Colonic mucosa (tissue), 4 donors: Measurements from ENCODE around the gene DLST. TPM values are rescaled to one million over a fixed set of nuclear protein-coding genes. Genes with fewer than 3 reads are reported as not detected.

Experiments
- DNase-seq: peaks from one replicate; pipeline ENCODE4 v3.0.0-alpha.2; 2020
- H3K27ac ChIP-seq: fragments of 200-600 bp; one replicate; pipeline ENCODE4 v1.8.0; 2021
- H3K27me3 ChIP-seq: fragments of 200-600 bp; one replicate; pipeline ENCODE4 v1.8.0; 2021
- H3K36me3 ChIP-seq: fragments of 200-600 bp; one replicate; pipeline ENCODE4 v1.8.0; 2021
- H3K4me1 ChIP-seq: fragments of 200-600 bp; one replicate; pipeline ENCODE4 v1.8.0; 2021; ENCODE audit warnings: mild to moderate bottlenecking
- H3K4me3 ChIP-seq: fragments of 200-600 bp; one replicate; pipeline ENCODE4 v1.8.0; 2021
- H3K9ac ChIP-seq, 2 donors: one replicate each; pipeline ENCODE4 v1.7.0; 2013; ENCODE audit warnings: control low read depth in 2 of 2, low read depth in 2 of 2, low read length in 2 of 2
- H3K9me3 ChIP-seq: fragments of 200-600 bp; one replicate; pipeline ENCODE4 v1.8.0; 2021
- CTCF ChIP-seq: fragments of 200-600 bp; IDR thresholded peaks from one replicate; pipeline ENCODE4 v1.8.0; 2022; ENCODE audit warnings: antibody characterized with exemption, mild to moderate bottlenecking
- intact Hi-C: fragments of 100-400 bp; cut with DNase I; formaldehyde crosslinking; loops from one replicate; pipeline ENCODE4 v1.14.1; 2022
- total RNA-seq, 2 donors: library from RNA; stranded (reverse); fragmentation: NEBNext Ultra II Directional in 1 of 2; extraction: Animal tissue kit (Norgen Biotek cat#: 25700) in 1 of 2; gene quantifications; one replicate each; pipeline ENCODE4 v1.2.1, GENCODE V29; 2021
- donor health status: healthy.
- donor health status: DM: no; HTN: no; CAD: no.
- donor health status: DM: no; HTN: no; CAD: no.

The DLST gene
- total RNA-seq, 2 donors from 2014 or later = 148 to 149 TPM

DNA sequence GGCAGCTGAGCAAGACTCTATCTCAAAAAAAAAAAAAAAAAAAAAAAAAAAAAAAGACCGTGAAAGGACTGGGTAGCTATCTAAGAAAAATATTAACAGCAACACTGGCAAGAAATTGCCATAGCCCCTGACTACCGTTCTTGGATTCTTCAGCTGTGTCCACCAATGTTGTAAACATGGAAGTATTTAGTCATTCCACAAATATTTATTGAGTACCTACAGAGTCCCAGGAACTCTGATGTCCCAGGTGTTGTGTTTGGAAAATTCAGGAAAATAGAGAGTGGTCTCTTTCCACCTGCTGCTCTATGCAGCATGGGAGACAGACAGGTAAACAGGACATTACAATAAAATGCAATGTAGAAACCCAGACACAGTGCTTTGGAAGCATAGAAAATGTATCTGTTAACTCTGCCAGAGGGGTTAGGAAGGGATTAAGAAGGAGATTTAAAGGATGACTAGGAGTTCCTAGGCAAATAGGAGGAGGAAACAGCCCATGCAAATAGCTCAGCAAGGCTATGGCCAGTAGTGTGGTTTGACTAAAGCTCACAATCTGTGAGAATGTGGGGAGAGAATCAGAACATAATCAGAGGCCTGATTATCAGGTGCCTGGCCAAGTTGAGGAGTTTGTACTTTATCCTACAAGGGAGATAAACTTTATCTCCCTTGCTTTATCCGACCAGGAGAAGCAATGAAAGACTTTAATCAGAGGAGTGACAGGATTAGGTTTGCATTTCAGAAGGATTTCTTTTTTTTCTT is 2.1 kb upstream of the DLST start:
- TF ChIP-seq CTCF = no peak
- DNase-seq = no peak
- Histone ChIP-seq H3K9ac (no peak overlapping the region), H3K36me3 (no peaks in the 10 kb centered on the region), H3K27ac (no peak overlapping the region), H3K27me3 (no peaks in the 10 kb centered on the region), H3K4me3 (no peak overlapping the region), H3K9me3 (no peaks in the 10 kb centered on the region), H3K4me1 (peaks cover 10% of the 10 kb centered on the region)
- intact Hi-C loops = no loop called here

- Histone ChIP-seq H3K4me1 (peaks cover 10% of the 10 kb centered on the region), H3K4me3 (peak overlapping the region; percentile 87), H3K36me3 (no peaks in the 10 kb centered on the region), H3K9me3 (no peaks in the 10 kb centered on the region), H3K27ac (peak overlapping the region; percentile 97), H3K27me3 (no peaks in the 10 kb centered on the region), H3K9ac (peak overlapping the region; percentile 98 to 99)
- TF ChIP-seq CTCF = no peak
- DNase-seq = peak; percentile 62
- intact Hi-C loops = no loop called here
Measured at GRCh38 chr14:74882103-74882920, 596 bp downstream of the DLST start.

GRCh38 chr14:74886001-74886400 is 4.3 kb downstream of the DLST start:
- H3K4me1 ChIP-seq = peaks cover 10% of the 10 kb centered on the region
- no peaks in the 10 kb centered on the region for H3K27me3 ChIP-seq
- no peak overlapping the region for H3K9ac ChIP-seq
- intact Hi-C loops = no loop called here
- no peak overlapping the region for H3K4me3 ChIP-seq
- no peak for TF ChIP-seq CTCF
- no peaks in the 10 kb centered on the region for H3K9me3 ChIP-seq
- no peak overlapping the region for H3K27ac ChIP-seq
- H3K36me3 ChIP-seq = peaks cover 6% of the 10 kb centered on the region
- no peak for DNase-seq

DNA sequence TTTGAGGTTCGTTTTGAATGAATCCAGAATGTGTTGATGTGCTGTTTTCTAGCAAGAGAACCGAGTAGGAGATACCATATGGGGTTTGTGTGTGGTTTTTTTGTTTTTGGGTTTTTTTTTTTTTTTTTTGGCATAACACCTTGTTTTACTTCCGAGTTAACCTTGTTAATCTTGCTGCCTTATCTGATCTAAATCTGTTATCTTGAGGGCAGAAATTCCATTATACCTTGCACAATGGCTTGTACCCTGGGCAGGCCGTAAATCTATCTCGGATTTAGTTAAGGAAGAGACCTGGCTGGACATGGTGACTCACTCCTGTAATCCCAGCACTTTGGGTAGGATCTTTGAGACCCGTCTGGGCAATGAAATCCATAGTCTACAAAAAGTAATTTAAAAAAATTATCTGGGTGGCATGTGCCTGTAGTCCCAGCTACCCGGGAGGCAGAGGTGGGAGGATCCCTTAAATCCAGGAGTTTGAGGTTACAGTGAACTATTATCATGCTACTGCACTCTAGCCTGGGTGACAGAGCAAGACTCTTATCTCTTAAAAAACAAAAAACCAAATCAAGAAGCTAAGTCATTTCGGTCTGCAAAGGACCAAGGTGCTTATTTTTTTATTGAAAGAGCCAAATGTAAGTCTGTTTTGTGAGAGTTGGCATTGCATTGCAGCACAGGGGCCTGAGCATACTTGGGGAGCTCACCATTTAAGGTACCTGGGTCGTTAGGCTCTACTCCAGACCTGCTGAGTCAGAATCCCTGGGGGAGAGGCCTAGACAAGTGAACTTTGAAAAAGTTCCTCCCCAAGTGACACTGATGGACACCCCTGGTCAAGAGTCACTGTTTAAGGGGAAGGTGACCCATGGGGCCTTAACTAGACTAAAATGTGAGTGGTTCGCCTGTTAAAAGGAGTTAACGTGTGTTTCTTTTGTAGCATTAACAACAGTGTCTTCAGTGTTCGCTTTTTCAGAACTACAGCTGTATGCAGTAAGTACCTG is 6.7 kb downstream of the DLST start:
- intact Hi-C loops = no loop called here
- H3K4me3 ChIP-seq = no peak overlapping the region
- H3K27me3 ChIP-seq = no peaks in the 10 kb centered on the region
- no peaks in the 10 kb centered on the region for H3K9me3 ChIP-seq
- H3K4me1 ChIP-seq = peaks cover 5% of the 10 kb centered on the region
- no peak for DNase-seq
- no peak overlapping the region for H3K9ac ChIP-seq
- H3K36me3 ChIP-seq = peaks cover 20% of the 10 kb centered on the region
- no peak overlapping the region for H3K27ac ChIP-seq
- no peak for TF ChIP-seq CTCF

GRCh38 chr14:74890262-74890661 is 8.5 kb downstream of the DLST start:
- DNase-seq = no peak
- Histone ChIP-seq H3K9me3 (no peaks in the 10 kb centered on the region), H3K36me3 (peaks cover 32% of the 10 kb centered on the region), H3K27ac (no peak overlapping the region), H3K27me3 (no peaks in the 10 kb centered on the region), H3K9ac (no peak overlapping the region), H3K4me3 (no peak overlapping the region), H3K4me1 (no peaks in the 10 kb centered on the region)
- intact Hi-C loops = no loop called here
- no peak for TF ChIP-seq CTCF
